ENCODE results near the gene SORBS1.

DNA sequence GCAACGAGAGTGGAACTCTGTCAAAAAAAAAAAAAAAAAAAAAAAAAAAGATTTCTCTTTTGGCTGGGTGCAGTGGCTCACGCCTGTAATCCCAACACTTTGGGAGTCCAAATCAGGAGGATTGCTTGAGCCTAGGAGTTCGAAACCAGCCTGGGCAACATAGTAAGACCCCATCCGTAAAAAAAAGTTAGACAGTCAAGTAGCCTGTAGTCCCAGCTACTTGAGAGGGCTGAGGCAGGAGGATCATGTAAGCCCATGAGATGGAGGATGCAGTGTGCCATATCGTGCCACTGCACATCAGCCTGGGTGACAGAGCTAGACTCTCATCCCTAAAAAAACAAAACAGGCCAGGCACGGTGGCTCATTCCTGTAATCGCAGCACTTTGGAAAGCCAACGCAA is 295.6 kb downstream of the SORBS1 start:
- TF ChIP-seq, protein P1, sequence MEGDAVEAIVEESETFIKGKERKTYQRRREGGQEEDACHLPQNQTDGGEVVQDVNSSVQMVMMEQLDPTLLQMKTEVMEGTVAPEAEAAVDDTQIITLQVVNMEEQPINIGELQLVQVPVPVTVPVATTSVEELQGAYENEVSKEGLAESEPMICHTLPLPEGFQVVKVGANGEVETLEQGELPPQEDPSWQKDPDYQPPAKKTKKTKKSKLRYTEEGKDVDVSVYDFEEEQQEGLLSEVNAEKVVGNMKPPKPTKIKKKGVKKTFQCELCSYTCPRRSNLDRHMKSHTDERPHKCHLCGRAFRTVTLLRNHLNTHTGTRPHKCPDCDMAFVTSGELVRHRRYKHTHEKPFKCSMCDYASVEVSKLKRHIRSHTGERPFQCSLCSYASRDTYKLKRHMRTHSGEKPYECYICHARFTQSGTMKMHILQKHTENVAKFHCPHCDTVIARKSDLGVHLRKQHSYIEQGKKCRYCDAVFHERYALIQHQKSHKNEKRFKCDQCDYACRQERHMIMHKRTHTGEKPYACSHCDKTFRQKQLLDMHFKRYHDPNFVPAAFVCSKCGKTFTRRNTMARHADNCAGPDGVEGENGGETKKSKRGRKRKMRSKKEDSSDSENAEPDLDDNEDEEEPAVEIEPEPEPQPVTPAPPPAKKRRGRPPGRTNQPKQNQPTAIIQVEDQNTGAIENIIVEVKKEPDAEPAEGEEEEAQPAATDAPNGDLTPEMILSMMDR (IDR thresholded peaks at IDR 0.05; ENCODE audit: low read length), result no peak
- no peak for TF ChIP-seq EZH2 (optimal IDR thresholded peaks at IDR 0.05; ENCODE audit: low read depth, low read length)
